Measurements from ENCODE around the gene PHYHD1. TPM values are rescaled to one million over a fixed set of nuclear protein-coding genes. Genes with fewer than 3 reads are reported as not detected.

PHYHD1 gene
- 1.1 TPM for polyA plus RNA-seq (2012; ENCODE audit: missing spikeins)

DNA sequence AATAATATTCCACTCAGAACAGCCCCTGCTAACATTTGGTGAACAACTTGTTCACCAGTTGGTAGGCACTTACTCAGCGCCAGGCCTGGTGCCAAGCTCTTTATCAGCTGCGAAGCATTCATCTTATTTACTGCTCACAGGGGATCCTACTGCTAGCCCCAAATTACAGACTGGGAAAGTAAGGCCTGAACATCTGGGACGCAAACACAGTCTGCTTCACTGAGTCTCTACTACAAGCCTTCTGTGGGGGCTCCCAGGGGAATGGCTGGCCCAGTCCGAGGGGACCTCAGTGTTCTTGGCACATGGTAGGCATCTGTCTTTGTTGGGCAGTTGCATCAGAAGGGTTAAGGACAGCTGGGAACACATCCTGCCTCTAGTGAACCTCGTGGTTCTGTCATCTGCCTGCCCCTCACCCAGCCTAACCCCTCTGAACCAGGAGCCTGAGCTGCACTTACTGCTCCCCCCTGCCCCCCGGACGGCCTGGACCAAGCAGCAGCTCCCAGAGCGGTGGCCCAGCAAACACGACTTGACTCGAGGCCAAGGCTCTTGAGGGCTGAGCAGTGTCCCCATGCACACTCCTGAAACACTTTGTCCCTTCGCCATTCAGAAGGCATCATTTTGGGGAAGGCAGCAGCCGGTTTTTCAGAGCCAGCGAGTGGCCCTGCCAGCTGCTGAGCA lies at the start of gene PHYHD1:
Gene PHYHD1, plus strand, starts transcription at position 602 of the 678 bp plus-strand sequence. CDS start 1,342 bp downstream, outside the sequence.
- DNase-seq (ENCODE audit: insufficient read length), result no peak
- no peak for TF ChIP-seq POLR2A (IDR thresholded peaks at IDR 0.05; ENCODE audit: low read depth, low read length)
- FAIRE-seq, result no peak

DNA sequence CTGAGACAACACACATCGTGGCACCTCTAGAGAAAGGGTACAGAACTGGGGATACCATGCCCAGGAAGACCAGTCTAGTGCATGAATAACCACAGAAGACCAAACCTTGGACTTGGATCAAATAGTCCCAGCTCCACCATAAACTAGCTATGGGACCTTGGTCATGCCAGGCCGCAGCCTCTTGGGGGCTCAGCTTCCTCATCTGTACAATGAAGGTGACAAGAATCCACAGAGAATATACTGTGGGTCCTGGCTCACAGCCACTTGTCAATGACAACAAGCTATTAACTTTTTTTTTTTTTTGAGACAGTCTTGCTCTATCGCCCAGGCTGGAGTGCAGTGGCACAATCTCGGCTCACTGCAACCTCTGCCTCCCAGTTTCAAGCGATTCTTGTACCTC lies 42.9 kb upstream of the PHYHD1 start:
- no peak for TF ChIP-seq POLR2A (IDR thresholded peaks at IDR 0.05; ENCODE audit: low read depth, low read length)
- no peak for TF ChIP-seq TAF1 (IDR thresholded peaks at IDR 0.05; ENCODE audit: borderline replicate concordance, low read depth, low read length)
- DNase-seq (ENCODE audit: insufficient read length) (no peak), FAIRE-seq (no peak)

DNA sequence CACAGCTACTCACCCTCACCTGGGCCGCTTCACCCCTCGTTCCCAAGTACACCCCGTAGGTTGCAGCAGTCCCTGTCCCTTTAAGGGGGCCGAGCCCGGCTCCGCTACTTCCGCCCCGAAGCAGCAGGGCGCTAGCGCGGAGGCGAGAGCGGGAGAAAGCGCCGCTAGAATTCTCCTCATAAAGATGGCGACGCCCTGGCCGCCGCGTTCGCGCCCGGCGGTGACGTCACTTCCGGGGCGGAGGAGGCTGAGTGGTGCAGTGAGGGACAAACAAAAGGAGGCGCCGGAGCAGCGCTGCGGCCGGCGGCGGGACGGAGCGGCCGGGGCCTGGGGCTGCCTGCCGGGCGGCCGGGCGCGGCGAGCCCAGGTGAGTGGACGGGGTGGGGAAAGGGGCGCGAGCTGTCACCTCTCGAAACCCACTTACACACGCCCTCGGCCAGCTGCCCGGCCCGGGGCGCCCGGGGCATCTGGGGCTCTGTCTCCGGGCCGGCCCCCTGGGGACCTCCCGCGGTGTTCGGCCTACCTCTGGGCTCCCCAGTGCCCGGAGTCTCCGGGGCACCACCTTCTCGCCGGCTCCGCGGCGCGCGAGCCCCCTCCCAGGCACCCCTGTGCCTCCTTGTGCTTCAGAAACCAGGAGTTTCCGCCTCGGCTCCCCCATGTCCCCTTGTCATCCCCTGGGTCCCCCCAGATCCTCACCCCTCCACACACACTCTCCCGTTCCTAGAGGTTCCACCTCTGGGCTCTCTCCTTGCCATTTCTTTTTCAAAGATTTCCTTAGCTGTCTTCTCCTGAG lies 38.7 kb upstream of the PHYHD1 start, which contains the start of the genes KYAT1 and LRRC8A:
Gene KYAT1, minus strand, starts transcription at position 67 of the 793 bp plus-strand sequence. CDS start 36,545 bp downstream, outside the sequence.
Gene LRRC8A, plus strand, starts transcription at position 250 of the 793 bp plus-strand sequence. CDS start 25,032 bp downstream, outside the sequence.
- TF ChIP-seq POLR2AphosphoS5 (IDR thresholded peaks at IDR 0.05; ENCODE audit: low read depth, low read length) (peak; percentile 54; the same call in 1 of the 2 replicates), TAF1 (IDR thresholded peaks at IDR 0.05; ENCODE audit: borderline replicate concordance, low read depth, low read length) (peak; percentile 48; the same call in 1 of the 2 replicates), POLR2A (IDR thresholded peaks at IDR 0.05; ENCODE audit: low read depth, low read length) (peak; percentile 90; the same call in 1 of the 2 replicates)
- FAIRE-seq (peak; percentile 95), DNase-seq (ENCODE audit: insufficient read length) (peak; percentile 96)

DNA sequence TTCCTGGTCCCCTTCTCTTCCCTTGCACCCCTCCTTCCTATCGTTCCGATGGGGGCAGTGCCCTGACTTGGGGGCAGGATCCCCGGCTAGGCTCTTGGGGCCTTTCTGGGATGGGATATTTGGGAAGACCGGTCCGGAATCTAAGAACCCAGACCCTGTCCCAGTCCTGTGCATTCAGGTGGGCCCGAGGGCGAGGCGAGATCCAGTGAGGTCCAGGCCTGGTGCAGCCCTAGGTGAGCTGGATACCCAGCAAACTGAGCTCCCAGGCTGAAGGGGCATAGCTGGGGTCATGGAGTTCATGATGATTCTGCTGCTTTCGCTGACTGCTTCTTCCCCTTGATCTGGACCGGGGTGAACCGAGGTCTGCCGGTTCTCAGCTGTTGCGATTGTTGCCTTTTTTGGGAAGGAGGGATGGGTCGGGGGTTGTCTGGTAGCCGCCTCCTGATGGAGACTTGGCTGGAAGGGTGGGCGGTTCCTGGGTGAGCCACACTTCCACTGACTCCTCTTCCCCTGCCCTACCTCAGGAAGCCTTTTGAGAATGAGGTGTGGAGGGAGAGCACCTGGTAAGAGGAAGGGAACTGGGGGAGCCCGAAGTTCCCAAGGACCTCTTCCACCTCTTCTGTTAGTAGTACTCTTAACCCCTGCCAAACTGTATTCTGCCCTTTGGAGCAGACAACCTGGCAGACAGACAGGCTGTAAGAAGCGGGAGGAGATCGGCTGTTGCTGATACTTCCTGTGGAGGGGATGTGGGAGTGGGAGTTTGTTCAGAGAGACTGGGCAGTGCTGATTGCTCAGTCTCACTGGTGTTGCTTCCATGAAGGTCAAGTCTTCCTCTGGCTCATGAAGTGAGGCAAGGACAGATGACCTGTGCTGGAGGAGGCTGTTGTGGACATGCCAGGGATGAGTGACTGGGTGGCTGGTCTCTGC lies 37.8 kb upstream of the PHYHD1 start:
- DNase-seq (ENCODE audit: insufficient read length) (no peak), FAIRE-seq (no peak)
- no peak for TF ChIP-seq POLR2AphosphoS5 (IDR thresholded peaks at IDR 0.05; ENCODE audit: low read depth, low read length)
- TF ChIP-seq POLR2A (IDR thresholded peaks at IDR 0.05; ENCODE audit: low read depth, low read length), result no peak
- no peak for TF ChIP-seq TAF1 (IDR thresholded peaks at IDR 0.05; ENCODE audit: borderline replicate concordance, low read depth, low read length)

DNA sequence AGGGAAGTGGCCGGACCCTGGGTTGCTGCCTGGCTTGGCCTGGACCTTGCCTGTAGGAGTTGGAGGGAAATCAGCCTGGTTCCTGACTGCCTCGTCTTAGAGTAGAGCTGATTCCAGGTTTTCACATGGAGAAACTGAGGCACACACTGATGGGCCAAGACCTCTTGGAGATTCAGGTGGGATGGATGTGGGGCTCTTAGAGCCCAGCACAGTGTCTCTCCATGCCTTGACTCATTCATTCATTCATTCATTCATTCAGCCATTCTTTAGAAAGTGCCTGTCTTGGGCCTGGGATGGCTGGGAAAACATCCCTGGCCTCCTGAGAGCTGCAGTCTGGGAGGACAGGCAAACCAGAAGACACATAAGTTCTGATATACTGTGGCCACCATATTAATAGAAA lies 36.6 kb upstream of the PHYHD1 start:
- TF ChIP-seq TAF1 (IDR thresholded peaks at IDR 0.05; ENCODE audit: borderline replicate concordance, low read depth, low read length) (no peak), POLR2A (IDR thresholded peaks at IDR 0.05; ENCODE audit: low read depth, low read length) (no peak), POLR2AphosphoS5 (IDR thresholded peaks at IDR 0.05; ENCODE audit: low read depth, low read length) (no peak)
- no peak for FAIRE-seq
- no peak for DNase-seq (ENCODE audit: insufficient read length)

DNA sequence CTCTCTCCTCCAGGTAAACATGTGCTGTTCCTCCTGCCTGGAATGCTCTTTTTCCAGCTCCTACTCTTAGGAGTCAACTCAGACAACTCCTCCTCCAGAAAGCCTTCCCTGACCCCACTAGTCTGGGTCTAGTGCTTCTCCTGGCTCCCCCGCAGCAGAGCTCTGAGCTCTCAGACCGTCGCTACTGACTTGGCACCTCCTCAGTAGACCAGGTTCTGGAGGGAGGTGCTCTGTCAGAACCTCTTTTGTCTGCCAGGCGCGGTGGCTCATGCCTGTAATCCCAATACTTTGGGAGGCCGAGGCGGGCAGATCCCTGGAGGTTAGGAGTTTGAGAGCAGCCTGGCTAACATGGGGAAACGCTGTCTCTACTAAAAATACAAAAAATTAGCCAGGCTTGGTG lies 35.4 kb upstream of the PHYHD1 start:
- FAIRE-seq (no peak), DNase-seq (ENCODE audit: insufficient read length) (no peak)
- no peak for TF ChIP-seq POLR2AphosphoS5 (IDR thresholded peaks at IDR 0.05; ENCODE audit: low read depth, low read length)
- TF ChIP-seq POLR2A (IDR thresholded peaks at IDR 0.05; ENCODE audit: low read depth, low read length), result no peak
- TF ChIP-seq TAF1 (IDR thresholded peaks at IDR 0.05; ENCODE audit: borderline replicate concordance, low read depth, low read length), result no peak

DNA sequence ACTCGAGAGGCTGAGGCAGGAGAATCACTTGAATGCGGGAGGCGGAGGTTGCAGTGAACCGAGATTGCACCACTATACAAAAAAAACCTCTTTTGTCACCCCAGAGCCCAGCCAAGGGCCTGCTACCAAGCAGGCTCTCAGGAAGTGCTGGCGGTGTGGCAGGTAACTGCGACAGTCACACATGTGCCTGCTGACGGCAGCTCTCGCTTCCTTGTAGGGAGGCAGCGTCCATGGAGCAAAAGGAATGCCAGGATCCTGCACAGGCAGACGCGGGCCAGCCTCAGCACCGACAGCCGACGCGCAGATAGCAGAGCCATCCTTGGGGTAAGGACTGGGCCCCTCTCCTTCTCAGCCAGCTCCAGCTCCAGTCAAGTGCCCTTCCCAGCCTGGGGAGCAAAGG lies 35.0 kb upstream of the PHYHD1 start:
- TF ChIP-seq TAF1 (IDR thresholded peaks at IDR 0.05; ENCODE audit: borderline replicate concordance, low read depth, low read length) (no peak), POLR2A (IDR thresholded peaks at IDR 0.05; ENCODE audit: low read depth, low read length) (no peak), POLR2AphosphoS5 (IDR thresholded peaks at IDR 0.05; ENCODE audit: low read depth, low read length) (no peak)
- FAIRE-seq (no peak), DNase-seq (ENCODE audit: insufficient read length) (no peak)

DNA sequence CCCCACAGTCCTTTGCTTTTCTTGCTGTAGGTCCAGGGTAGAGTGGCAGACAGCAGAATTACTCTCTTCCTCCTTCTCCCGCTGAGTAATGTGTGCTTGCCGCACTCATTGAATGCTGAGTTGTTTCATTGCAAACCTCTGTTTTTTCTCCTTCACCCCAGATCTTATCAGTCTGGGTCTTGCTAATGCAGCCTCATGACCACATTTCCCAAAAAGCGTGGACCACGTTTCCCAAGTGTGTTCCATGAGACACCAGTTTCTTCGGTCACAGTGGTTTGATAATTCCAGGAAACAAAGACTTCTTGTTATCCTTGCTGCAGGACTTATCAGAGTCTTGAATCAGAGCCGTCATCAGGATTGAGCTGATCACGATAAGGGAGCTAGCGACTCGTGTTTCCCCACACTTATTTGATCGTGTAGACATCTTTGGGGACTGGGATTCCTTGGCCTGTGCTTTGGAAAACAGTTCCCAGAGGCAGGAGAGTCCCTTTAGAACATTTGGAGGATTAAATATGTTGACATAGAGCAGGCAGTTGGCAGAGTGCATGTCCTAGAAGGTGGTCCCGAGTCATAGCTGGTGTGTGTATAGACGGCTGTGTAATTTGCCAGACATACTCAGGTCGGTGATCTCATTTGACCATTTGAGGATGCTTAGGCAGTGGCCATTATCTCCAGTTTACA lies 34.4 kb upstream of the PHYHD1 start:
- no peak for DNase-seq (ENCODE audit: insufficient read length)
- no peak for FAIRE-seq
- no peak for TF ChIP-seq POLR2AphosphoS5 (IDR thresholded peaks at IDR 0.05; ENCODE audit: low read depth, low read length)
- TF ChIP-seq TAF1 (IDR thresholded peaks at IDR 0.05; ENCODE audit: borderline replicate concordance, low read depth, low read length), result no peak
- TF ChIP-seq POLR2A (IDR thresholded peaks at IDR 0.05; ENCODE audit: low read depth, low read length), result no peak

DNA sequence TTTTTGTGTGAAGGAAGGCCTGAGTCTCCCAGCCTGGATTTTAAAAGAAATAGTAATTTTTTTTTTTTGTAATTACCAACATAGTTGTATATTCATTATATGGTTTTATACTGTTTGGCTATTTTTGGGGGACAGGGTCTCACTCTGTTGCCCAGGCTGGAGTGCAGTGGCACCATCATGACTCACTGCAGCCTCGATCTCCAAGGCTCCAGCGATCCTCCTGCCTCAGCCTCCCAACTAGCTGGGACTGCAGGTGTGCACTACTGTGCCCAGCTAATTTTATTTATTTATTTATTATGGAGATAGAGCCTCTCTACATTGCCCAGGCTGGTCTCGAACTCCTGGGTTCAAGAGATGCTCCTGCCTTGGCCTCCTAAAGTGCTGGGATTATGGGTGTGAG lies 33.7 kb upstream of the PHYHD1 start:
- DNase-seq (ENCODE audit: insufficient read length) (no peak), FAIRE-seq (no peak)
- no peak for TF ChIP-seq TAF1 (IDR thresholded peaks at IDR 0.05; ENCODE audit: borderline replicate concordance, low read depth, low read length)
- no peak for TF ChIP-seq POLR2A (IDR thresholded peaks at IDR 0.05; ENCODE audit: low read depth, low read length)
- TF ChIP-seq POLR2AphosphoS5 (IDR thresholded peaks at IDR 0.05; ENCODE audit: low read depth, low read length), result no peak

DNA sequence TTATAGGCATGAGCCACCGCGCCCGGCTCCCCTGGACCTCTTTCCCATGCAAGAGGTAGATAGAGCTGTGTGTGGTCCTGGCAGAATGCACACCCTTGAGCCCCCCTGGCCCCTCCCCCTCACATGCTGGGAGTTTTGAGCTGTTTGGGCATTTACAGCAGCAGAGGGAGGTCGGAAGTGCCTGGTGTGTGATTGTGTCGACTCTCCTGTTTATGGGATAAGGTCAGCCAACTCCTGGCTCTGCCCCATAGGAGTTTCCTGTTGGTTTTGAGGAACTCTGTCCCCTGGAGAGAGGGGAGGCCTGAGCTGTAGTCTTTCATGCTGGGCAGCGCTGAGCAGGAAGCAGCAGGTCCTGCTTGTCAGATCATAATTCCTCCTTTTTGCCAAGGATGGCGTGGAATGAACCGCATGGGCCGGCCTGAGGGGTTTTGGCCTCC lies 32.9 kb upstream of the PHYHD1 start:
- no peak for FAIRE-seq
- TF ChIP-seq POLR2A (IDR thresholded peaks at IDR 0.05; ENCODE audit: low read depth, low read length) (no peak), POLR2AphosphoS5 (IDR thresholded peaks at IDR 0.05; ENCODE audit: low read depth, low read length) (no peak), TAF1 (IDR thresholded peaks at IDR 0.05; ENCODE audit: borderline replicate concordance, low read depth, low read length) (no peak)
- DNase-seq (ENCODE audit: insufficient read length), result no peak

Measured in GM12892 (cell line).